K562 (cell line): Measurements from ENCODE around the gene MYCBPAP.

ENCODE experiments used
- CTCF ChIP-seq, 3 experiments: IDR thresholded peaks in 2 of 3; conservative IDR thresholded peaks in 1 of 3; 2 replicates each; pipeline ENCODE4 v1.5.1; 2011 to 2012; ENCODE audit warnings: low read length in 3 of 3, mild to moderate bottlenecking in 3 of 3, control low read depth in 2 of 3, improper control_type of control experiment in 1 of 3, inconsistent platforms in 1 of 3, low read depth in 1 of 3, mixed read lengths in 1 of 3, moderate library complexity in 1 of 3; ENCODE audit not compliant: insufficient read depth in 2 of 3
- NFATC3 ChIP-seq: fragments of 450-650 bp; IDR thresholded peaks from 2 replicates; pipeline ENCODE4 v1.6.1; 2017; ENCODE audit warnings: mild to moderate bottlenecking
- SMC3 ChIP-seq: conservative IDR thresholded peaks from 2 replicates; pipeline ENCODE4 v1.6.1; 2011; ENCODE audit warnings: low read depth, low read length, improper control_type of control experiment; ENCODE audit not compliant: insufficient read depth
- ZFP36 ChIP-seq: fragments of 150-350 bp; IDR thresholded peaks from 2 replicates; pipeline ENCODE4 v1.6.1; 2018; ENCODE audit warnings: low read length, low read depth; ENCODE audit not compliant: partially characterized antibody
- ZNF217 ChIP-seq: sonication (generic); formaldehyde crosslinking; IDR thresholded peaks from 2 replicates; pipeline ENCODE4 v1.8.0; 2022; ENCODE audit warnings: mild to moderate bottlenecking, missing genetic modification reagents
- ZNF347 ChIP-seq: fragments of 450-650 bp; formaldehyde crosslinking; IDR thresholded peaks from 2 replicates; pipeline ENCODE4 v1.4.0; 2020; ENCODE audit warnings: low read depth, mild to moderate bottlenecking, moderate library complexity
- TF ChIP-seq, protein P1 (sequence below), 2 experiments: fragments of 450-650 bp in 1 of 2; sonication (generic) in 1 of 2; formaldehyde crosslinking; conservative IDR thresholded peaks; 2 replicates each; pipeline versions ENCODE4 v1.4.0 to v1.8.1; 2020 to 2022; ENCODE audit warnings: mild to moderate bottlenecking in 1 of 2, missing genetic modification reagents in 1 of 2
- TF ChIP-seq, protein P2 (sequence below): sonication (generic); formaldehyde crosslinking; IDR thresholded peaks from 2 replicates; pipeline ENCODE4 v1.9.0; 2022; ENCODE audit warnings: mild to moderate bottlenecking, missing genetic modification reagents

GRCh38 chr17:50549969-50550368 is 41.7 kb downstream of the MYCBPAP start:
- TF ChIP-seq, protein P1, sequence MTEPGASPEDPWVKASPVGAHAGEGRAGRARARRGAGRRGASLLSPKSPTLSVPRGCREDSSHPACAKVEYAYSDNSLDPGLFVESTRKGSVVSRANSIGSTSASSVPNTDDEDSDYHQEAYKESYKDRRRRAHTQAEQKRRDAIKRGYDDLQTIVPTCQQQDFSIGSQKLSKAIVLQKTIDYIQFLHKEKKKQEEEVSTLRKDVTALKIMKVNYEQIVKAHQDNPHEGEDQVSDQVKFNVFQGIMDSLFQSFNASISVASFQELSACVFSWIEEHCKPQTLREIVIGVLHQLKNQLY (CRISPR knock-in tag; conservative IDR thresholded peaks at IDR 0.05): no peak
- TF ChIP-seq CTCF (IDR thresholded peaks at IDR 0.05 in 2 of 3, conservative IDR thresholded peaks at IDR 0.05 in 1 of 3; ENCODE audit: insufficient read depth in 2 of 3, low read depth in 1 of 3, low read length in 3 of 3) (no peak), SMC3 (no peak), ZNF347 (CRISPR knock-in tag) (no peak), NFATC3 (no peak), ZNF217 (CRISPR knock-in tag) (no peak), ZFP36 (no peak)
- TF ChIP-seq, protein P2, sequence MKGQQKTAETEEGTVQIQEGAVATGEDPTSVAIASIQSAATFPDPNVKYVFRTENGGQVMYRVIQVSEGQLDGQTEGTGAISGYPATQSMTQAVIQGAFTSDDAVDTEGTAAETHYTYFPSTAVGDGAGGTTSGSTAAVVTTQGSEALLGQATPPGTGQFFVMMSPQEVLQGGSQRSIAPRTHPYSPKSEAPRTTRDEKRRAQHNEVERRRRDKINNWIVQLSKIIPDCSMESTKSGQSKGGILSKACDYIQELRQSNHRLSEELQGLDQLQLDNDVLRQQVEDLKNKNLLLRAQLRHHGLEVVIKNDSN (CRISPR knock-in tag): no peak
